SK-MEL-5 (cell line): ENCODE data around the gene CBX7. TPM values are rescaled to one million over a fixed set of nuclear protein-coding genes. Genes with fewer than 3 reads are reported as not detected.

Experiments
- DNase-seq: peaks from one replicate; pipeline ENCODE4 v3.0.0-alpha.2; 2016; ENCODE audit warnings: low read depth, low spot score
- in situ Hi-C: cut with HindIII; loops from 2 replicates; pipeline ENCODE4 v1.10.0; 2016; ENCODE audit warnings: low sequenced_read_pairs, high pct_unique_total_duplicates, low pct_unique_long_range_greater_than_20kb
- total RNA-seq: library from RNA; depleted of rRNA; stranded (reverse); fragments of >200 nt; shearing (Covaris generic); gene quantifications from 2 replicates; pipeline ENCODE4 v1.2.3, GENCODE V29; 2014

The CBX7 gene
- total RNA-seq, 1 experiment from 2014 or later: 2.7 TPM

DNA sequence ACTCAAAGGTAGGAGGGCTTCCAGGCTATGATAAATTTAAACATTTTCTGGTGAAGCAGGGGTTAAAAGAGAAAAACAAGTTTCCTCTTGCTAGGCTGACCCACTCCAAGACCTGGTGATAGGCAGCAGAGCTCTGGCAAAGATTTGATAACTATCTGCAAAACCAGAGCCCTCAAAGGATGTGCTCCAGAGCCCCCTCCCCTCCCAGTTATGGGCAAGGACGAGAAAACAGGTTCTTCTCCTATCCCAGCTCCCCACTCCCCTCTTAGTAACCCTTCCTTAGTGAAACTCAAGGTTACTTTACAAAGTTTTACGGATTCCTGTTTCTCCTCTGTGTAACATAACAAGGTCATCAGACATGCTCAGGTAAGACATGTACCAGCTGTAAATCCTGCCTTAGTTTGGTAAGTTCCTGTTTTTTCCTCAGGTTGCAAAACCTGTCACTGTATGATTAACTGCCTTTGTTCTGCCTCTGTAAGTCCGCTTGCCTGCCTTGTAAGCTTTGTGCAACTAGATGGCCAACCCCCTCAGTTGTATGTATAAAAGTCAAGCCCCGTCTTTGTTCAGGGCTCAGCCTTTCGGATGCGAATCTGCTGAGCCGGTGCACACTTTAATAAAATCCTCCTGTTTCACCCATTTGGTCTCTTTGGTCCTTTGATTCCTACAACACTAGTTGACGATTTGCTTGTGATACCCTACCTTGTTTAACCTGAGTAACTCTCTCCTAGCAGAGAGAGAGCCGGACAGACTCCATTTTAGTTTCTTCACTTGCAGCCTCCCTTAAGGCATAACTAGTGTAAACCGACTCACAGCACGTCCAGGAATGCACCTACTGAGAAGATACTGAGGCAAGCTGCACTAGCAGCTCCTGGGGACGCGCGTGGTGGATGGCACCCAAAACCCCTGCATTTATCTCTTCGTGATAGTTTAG is 41.6 kb downstream of the CBX7 start:
- in situ Hi-C loops: no loop called here

DNA sequence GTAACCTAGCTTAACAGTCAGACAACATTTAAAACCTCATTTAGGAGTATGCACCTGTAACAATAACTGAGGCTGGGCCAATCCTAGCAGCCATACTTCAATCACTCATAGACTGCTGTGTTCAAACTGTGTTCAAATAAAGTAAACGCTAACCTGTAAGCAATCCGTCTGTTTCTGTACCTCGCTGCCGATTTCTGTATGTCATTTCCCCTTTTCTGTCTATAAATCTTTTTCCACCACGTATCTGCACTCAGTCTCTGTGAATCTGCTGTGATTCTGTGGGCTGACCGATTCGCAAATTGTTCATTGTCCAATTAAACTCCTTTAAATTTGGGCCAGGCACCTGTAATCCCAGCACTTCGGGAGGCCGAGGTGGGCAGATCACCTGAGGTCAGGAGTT is 43.1 kb downstream of the CBX7 start:
- in situ Hi-C loops: no loop called here

More for the DNA sequence above, 41.6 kb downstream of the CBX7 start:
- DNase-seq: no peak

DNA sequence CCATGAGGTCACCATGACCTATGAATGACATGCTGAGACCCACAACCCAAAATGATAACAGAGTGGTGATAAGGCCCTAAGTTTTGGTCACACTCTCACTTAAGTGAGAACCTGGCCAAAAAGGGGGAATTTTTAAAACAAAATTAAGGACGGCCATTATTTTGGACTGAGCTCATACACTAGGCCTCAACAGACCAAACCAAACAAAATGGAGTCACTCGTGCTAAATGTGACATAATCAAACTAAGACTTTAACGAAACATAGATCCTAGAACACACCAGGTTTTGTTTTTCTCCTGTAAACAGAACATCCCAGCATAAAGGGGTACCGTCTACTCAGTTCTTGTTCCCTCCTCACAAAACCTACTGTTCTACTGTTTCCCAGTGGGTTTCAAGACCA is 44.0 kb downstream of the CBX7 start:
- DNase-seq: no peak

More for the DNA sequence above, 43.1 kb downstream of the CBX7 start:
- no peak for DNase-seq

DNA sequence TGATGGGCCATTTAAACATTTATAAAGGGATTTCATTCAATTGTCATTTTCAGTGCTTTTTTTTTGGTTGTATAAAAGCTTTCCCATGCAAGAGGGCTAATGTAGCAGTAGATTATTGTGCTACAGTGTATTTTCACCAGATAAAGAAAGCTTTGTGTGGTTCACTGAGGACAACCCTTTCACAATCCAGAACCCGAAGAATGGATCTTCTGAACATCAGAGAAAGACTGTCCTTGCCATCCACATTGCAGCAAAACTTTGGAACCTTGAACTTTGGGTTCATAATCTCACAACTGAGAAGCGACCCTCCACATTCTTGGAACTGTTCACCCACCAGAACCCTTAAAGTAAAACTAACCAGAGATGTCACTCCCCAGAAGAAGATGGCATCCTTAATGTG is 46.2 kb downstream of the CBX7 start:
- DNase-seq: peak; percentile 52
- in situ Hi-C loops: no loop called here

More for the DNA sequence above, 44.0 kb downstream of the CBX7 start:
- in situ Hi-C loops: no loop called here

DNA sequence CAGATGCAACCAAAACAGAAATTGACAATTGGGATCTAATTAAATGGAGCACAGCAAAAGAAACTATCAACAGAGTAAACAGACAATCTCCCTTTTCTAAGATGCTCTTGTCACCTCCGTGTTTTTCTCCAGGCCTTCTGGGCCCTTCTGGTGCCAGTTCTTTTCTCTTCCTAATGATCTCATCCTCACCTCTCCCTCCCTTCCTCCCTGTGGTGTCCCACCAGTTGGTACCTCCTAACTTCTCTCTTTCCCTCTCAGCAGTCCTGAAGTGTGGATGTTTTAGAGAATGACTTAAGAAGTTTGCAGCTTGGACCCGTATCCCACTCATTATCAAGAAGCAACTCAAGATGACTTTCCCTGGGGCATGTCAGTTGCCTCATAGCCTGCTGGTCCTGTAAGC is 49.0 kb downstream of the CBX7 start:
- DNase-seq: no peak
- in situ Hi-C loops: no loop called here

DNA sequence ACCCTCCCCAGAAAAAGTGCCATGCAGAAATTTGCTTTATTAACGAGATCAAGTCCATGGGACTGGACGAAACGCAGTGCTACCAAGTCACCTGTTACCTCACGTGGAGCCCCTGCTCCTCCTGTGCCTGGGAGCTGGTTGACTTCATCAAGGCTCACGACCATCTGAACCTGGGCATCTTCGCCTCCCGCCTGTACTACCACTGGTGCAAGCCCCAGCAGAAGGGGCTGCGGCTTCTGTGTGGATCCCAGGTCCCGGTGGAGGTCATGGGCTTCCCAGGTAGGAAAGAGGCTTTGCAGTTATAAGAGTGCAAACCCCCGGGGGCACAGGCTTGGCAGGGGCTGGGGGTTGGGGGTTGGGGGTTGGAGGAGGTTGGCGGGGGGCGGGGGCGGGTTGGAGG is 51.3 kb downstream of the CBX7 start:
- in situ Hi-C loops: no loop called here
- DNase-seq: no peak

DNA sequence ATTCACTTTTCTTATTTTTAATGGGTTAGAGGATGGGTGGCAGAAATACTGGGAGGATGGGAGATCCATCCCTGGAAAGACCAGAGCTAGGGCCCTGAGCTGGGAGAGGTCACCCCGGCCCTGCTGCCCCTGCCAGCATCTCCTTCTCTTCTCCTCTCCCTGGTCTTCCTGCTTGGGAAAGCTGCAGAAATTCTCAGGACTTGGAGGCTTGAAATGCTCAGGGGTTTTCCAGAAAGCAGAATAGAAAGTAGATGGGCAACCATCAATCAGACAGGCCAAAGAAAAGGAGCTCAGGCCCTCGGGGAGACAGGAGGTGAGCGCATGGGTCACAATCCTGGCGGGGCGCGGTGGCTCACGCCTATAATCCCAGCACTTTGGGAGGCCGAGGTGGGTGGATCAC is 53.9 kb downstream of the CBX7 start:
- DNase-seq: no peak
- in situ Hi-C loops: no loop called here

DNA sequence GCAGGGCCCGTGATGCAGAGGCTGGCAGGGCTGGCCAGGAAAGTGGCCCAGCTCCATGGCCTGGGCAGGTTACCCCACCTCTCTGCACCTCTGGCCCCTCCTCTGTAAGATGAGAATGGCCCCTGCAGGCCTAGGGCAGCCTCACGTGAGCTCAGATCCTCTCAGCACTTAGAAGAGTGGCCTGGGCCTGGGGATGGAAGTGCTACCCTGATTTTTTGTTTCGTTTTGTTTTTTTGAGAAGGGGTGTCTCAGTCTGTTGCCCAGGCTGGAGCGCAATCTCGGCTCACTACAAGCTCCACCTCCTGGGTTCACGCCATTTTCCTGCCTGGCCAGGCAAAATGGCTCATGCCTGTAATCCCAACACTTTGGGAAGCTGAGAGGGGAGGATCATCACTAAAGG is 54.5 kb downstream of the CBX7 start:
- in situ Hi-C loops: no loop called here

DNA sequence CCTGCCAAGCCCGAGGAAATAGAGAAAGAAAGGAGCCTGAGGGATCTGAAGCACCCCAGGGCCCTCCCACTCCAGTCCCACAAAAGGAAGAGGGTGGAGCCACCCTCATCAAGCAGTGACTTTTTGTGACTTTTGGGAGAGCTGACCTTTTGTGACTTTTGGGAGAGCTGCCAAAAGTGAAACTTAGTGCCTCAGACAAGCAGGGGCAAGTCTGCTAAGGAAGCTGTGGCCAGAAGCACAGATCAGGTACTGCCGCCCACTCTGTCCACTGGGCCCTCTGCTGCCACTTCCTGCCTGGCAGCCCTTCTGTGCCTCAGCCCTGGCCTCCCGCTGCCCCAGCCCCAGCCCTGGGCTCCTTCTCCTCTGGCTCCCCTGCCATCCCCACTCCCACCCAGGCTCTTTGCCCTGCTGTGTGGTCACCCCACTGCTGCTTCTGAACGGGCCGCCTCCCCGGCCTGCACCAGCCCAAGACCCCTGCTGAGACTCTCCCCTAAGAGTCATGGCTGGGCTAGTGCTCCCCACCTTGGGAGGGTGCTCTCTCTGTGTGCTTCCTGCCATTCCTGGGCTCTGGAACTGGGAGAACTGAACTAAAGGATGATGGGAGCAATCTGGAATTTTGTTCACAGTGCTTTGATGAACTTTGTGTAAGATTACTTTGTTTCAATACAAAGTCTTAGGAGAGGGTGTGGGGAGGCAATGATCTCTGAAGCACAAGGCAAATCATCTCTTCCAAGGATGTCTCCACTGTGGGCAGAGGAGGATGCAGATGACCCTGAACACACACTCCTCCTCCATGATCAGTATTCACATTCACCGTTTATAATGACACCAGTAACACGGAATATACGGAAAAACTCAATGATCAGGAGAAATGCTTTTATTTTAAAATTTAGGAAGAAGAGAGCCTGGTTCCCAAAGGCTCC is 55.1 kb downstream of the CBX7 start, which contains the start of gene APOBEC3H:
Gene APOBEC3H (plus strand): TSS at position 147 of the 923 bp plus-strand sequence. CDS start 3,035 bp downstream, outside the sequence.
- peak; percentile 32 for DNase-seq

More for the DNA sequence above, 54.5 kb downstream of the CBX7 start:
- DNase-seq: no peak

DNA sequence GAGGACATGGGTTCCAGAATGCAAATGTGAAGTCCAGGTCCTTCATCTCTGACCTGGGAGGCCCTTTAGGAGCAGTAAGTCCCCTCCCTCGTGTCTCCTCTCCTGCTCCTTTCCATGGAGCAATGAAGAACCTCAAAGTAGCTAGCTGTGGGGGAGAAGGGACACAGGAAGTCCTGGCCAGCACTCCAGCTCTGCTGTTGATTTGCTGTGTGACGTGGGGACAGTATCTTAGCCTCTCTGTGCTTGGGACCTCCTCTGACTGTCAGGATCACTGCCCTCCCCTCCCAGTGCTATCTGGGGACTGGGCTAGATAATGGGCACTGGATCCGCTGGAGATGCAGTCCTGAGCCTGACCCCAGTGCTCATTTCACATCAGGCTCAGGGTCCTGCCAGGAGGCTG is 56.5 kb downstream of the CBX7 start:
- DNase-seq: no peak
- in situ Hi-C loops: no loop called here

More for the DNA sequence above, 55.1 kb downstream of the CBX7 start, which contains the start of gene APOBEC3H:
- in situ Hi-C loops: no loop called here

DNA sequence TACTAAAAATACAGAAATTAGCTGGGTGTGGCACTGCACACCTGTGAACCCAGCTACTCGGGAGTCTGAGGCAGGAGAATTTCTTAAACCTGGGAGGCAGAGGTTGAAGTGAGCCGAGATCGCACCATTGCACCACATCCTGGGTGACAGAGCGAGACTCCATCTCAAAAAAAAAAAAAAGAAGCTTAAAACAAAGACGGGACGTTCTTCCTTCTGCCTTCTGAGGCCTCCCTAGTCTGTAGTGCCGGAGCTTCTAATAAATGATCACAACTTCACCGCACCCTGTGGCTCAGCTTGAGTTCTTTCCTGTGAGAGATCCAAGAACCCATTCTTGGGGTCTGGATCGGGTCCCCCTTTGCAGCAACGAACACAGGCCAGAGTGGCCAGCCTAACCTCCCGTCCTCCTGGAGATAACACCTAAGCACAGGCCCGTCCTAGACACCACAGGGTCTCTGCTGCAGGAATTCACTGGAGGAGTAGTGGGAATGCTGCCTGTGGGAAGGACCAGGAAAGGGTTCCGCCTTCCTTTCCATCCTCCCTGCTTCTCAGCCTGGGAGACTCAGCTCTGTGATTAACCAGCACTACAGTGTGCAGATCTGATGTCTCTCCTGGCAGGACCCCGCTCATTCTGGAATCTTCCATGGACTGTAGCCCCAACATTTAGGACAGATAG is 57.6 kb downstream of the CBX7 start:
- no peak for DNase-seq
- in situ Hi-C loops: no loop called here

DNA sequence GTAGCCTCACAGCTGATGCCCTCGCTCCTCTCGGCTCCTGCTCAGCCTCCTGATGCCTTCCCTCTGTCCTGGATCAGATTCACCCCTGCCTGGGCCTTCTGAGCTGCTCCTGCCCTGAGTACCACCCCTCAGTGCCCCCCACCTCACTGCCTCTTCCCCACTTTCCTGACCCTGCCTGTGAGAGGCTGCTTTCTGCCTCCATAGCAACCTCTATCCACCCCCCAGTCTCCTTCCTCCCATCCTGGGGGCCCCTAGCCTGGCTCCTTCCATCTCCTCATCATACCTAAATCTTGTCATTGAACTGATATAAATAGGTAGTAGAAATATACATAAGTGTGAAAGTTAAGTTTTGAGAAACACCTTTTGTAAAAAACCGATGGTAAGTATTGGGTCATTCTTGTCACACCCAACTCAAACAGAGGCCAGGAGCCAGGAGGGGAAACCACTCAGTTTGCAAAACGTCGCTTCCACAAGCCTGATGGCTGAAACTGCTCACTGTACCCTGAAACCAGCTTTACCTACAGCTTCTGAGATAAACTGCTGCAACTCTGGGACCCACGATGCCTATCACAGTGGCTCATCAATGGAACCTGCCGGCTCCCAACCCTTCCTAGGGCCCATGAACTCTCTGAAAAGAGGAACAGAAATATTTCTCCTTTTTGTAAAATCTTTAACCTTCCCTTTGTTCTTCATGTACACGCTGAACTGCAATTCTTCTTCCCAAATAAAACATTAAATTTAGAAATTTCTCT is 60.2 kb downstream of the CBX7 start:
- in situ Hi-C loops: no loop called here
- DNase-seq: no peak

DNA sequence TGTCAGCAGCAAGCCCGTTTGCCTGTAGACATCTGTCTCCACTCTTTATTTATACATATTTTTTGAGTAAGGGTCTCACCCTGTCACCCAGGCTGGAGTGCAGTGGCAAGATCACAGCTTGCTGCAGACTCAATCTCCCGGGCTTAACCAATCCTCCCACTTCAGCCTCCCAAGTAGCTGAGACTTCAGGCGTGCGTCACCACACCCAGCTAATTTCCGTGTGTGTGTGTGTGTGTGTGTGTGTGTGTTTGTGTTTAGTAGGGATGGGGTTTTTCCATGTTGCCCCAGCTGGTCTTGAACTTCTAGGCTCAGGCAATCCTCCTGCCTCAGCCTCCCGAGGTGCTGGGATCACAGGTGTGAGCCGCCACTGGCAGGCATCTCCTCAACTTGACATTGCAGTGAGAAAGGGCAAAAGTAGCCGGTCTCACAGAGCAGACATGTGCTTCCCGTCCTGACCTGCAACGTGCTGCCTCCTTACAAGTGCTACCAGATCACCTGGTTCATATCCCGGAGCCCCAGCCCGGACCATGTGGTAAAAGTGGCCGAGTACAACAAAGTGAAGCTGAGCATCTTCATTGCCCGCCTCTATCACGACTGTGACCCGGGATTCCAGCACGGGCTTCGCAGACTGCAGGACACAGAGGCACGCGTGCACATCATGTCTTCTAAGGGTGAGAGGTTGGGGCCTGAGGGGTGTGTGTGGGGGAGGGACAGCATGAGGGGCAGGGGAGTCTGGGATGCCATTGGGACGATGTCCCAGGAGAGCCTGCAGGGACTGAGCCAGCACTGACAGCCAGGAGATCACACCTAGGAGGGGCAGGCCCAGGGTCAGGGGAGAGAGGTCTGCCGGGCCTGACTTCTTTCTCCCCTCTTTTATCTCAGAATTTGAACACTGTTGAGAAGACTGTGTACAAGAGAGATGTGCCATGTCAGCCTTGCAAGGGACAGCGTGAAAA is 61.1 kb downstream of the CBX7 start:
- in situ Hi-C loops: no loop called here
- no peak for DNase-seq

DNA sequence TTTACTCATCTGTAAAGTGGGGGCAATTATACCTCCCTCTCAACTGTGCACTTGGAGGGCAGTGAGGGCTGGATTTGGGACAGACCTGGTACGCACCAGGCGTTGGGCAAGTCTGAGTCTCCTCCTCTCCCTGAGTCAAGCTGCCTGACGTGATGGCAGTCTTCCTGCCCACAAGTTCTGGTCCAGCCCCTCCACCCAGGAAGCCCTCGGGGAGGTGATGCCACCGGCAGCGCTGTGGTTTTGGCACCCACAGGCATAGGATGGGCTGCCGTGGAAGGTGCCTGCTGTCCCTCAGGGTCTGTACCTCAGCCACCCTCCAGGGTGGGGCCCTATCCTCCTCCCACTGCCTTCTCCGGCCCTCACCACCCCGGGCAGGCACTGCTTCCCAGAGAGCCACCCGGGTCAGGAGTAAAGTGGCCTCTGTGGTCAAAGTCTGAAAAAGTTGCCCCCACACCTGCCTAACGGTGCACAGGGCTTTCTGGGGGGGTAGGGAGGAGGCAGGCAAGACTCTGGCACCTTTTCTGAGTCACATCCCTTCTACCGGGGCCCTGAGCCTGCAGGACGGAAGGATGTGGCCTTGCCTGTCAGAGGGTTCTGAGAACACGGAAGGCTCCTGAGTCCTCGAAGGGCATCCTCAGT is 61.9 kb downstream of the CBX7 start:
- no peak for DNase-seq
- in situ Hi-C loops: no loop called here

DNA sequence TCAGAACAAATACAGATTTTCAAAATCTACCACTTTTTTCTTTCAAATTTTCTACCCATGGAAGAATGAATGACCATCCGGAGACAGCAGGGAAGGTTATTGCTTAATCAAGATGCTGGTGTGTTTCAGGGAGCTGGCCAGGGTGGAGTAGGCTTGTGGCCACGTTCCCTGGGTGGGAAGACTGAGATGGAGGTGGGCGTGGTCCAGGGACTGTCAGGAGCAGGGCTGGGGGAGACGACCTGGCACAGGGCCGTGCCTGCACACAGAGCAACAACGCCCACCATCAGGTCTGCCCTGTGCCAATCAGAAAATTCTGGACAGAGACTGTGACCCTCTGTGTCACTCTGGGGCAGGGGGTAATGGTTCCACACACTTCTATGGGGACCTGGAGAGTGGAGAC is 62.6 kb downstream of the CBX7 start:
- in situ Hi-C loops: no loop called here
- no peak for DNase-seq

DNA sequence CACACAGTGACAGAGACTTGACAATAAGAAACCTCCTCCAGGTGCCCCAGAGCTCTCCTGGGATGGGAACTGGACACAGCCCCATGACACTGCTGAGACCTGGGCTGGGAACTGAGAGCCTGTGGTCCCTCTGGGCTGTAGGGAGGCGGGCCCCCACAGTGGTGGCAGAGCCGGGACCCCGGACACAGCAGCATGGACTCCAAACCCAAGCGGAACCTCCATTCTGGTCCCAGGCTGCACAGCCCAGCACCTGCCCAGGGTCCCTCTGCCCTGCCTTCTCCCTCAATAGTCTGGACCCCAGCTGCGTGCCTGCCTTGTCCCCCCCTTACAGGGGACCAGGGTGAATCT is 63.8 kb downstream of the CBX7 start:
- no peak for DNase-seq
- in situ Hi-C loops: no loop called here
